ENCODE measurements around the gene TSPOAP1.

Gene TSPOAP1, protein sequence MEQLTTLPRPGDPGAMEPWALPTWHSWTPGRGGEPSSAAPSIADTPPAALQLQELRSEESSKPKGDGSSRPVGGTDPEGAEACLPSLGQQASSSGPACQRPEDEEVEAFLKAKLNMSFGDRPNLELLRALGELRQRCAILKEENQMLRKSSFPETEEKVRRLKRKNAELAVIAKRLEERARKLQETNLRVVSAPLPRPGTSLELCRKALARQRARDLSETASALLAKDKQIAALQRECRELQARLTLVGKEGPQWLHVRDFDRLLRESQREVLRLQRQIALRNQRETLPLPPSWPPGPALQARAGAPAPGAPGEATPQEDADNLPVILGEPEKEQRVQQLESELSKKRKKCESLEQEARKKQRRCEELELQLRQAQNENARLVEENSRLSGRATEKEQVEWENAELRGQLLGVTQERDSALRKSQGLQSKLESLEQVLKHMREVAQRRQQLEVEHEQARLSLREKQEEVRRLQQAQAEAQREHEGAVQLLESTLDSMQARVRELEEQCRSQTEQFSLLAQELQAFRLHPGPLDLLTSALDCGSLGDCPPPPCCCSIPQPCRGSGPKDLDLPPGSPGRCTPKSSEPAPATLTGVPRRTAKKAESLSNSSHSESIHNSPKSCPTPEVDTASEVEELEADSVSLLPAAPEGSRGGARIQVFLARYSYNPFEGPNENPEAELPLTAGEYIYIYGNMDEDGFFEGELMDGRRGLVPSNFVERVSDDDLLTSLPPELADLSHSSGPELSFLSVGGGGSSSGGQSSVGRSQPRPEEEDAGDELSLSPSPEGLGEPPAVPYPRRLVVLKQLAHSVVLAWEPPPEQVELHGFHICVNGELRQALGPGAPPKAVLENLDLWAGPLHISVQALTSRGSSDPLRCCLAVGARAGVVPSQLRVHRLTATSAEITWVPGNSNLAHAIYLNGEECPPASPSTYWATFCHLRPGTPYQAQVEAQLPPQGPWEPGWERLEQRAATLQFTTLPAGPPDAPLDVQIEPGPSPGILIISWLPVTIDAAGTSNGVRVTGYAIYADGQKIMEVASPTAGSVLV (N-terminal part only)

DNA sequence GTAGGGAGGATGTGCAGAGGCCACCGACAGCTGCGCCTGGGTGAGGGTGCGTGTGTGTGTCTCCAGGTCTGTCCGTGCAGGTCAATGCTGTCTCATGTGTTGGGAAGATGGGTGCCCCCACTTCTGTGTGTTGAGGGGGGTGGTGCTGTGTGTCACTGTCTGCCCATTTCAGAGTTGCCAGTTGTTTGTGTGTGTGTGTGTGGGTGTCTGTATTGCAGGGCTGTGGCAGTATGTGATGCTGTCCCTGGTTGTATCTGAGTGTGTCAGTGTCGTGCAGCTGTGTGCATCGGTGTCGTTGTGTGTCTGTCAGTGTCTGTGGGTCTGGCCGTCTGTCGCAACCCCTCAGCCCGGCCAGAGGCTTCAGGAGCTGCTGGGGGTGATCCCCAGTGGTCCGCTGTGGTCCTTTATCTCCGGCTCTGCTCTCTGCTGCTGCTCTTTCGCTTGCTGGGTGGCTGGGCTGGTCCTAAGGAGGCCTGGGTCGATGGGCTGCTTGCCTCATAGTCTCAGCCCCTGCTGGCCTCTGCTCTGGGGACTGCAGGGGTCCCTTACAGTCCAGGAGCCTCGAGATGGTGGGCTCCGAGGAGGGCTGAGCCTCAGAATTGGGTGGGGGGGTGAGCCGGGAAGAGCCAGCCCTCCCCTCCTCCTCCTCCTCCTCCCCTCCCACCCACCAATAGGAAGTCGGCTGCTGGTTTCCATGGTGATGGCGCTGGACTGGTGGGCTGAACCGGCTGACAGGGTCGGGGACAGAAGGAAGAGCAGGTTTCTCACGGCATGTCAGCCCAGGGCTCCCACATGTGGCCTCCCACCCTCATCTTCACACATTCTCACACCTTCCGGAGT, at the start of gene TSPOAP1:
TSPOAP1 (minus strand) TSS at position 601 of the 840 bp plus-strand sequence. CDS start 875 bp downstream, outside the sequence.
- peaks cover 21% of the 10 kb centered on the region for H3K4me1 ChIP-seq (ENCODE audit: control insufficient read depth, insufficient read depth, low read length)
- H3K9me3 ChIP-seq (ENCODE audit: control insufficient read depth, insufficient read depth, low read length), result no peaks in the 10 kb centered on the region
- H3K27me3 ChIP-seq (ENCODE audit: control insufficient read depth, insufficient read depth, low read length), result peaks cover 10% of the 10 kb centered on the region
- H3K36me3 ChIP-seq (ENCODE audit: control insufficient read depth, insufficient read depth, low read length), result peaks cover 3% of the 10 kb centered on the region
- peak within 1 kb of the TSS; percentile 30 for H3K4me3 ChIP-seq (ENCODE audit: low read depth, low read length)
- H3K9ac ChIP-seq (ENCODE audit: low read depth, low read length), result no peak within 1 kb of the TSS

DNA sequence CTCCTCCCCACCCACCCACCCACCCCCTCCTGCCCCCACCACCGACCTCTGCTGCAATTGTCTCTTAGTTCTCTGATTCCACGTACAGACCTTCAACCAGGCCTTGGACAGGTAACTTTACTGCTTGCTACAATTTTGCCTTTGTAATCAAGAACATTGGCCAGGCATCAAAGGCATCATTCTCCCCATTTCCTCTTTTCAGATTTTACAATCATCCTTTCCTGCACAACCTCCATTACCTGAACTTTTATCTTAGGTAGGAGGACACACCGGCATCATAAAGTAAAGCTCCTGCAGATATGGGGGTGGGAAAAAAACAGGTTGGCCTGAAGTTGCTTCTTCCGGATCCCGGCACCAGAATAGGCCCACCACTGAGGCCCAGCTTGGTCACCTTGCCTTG, 49.1 kb upstream of the TSPOAP1 start:
- Histone ChIP-seq H3K4me1 (ENCODE audit: control insufficient read depth, insufficient read depth, low read length) (peaks cover 17% of the 10 kb centered on the region), H3K27me3 (ENCODE audit: control insufficient read depth, insufficient read depth, low read length) (no peaks in the 10 kb centered on the region), H3K9me3 (ENCODE audit: control insufficient read depth, insufficient read depth, low read length) (no peaks in the 10 kb centered on the region), H3K36me3 (ENCODE audit: control insufficient read depth, insufficient read depth, low read length) (no peaks in the 10 kb centered on the region), H3K4me3 (ENCODE audit: low read depth, low read length) (no peak overlapping the region), H3K9ac (ENCODE audit: low read depth, low read length) (no peak overlapping the region)

DNA sequence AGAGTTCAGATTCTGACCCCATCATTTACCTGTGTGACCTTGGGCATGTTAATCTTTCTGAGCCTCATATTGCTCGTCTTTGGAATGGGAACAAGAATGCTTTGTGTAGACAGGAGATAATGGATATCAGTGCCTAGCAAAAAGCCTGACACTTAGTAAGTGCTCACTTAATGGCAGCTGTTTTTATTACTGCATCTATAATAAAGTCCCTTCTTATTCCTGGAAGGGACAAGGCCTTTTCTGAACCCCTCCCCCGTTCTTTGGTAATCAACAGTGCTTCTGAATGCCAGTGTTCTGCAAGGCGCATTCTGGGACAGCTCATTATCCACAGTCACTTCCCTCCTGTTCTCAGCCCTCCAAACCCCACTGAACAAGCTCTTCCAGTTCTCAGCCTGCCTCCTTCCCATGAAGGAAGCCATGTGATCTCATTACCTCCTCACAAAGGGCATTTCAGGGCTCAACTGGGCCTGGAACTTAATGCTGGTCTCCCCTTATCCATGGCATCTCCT, 48.6 kb upstream of the TSPOAP1 start:
- peaks cover 17% of the 10 kb centered on the region for H3K4me1 ChIP-seq (ENCODE audit: control insufficient read depth, insufficient read depth, low read length)
- H3K9ac ChIP-seq (ENCODE audit: low read depth, low read length), result no peak overlapping the region
- no peak overlapping the region for H3K4me3 ChIP-seq (ENCODE audit: low read depth, low read length)
- no peaks in the 10 kb centered on the region for H3K27me3 ChIP-seq (ENCODE audit: control insufficient read depth, insufficient read depth, low read length)
- H3K9me3 ChIP-seq (ENCODE audit: control insufficient read depth, insufficient read depth, low read length), result no peaks in the 10 kb centered on the region
- H3K36me3 ChIP-seq (ENCODE audit: control insufficient read depth, insufficient read depth, low read length), result no peaks in the 10 kb centered on the region

DNA sequence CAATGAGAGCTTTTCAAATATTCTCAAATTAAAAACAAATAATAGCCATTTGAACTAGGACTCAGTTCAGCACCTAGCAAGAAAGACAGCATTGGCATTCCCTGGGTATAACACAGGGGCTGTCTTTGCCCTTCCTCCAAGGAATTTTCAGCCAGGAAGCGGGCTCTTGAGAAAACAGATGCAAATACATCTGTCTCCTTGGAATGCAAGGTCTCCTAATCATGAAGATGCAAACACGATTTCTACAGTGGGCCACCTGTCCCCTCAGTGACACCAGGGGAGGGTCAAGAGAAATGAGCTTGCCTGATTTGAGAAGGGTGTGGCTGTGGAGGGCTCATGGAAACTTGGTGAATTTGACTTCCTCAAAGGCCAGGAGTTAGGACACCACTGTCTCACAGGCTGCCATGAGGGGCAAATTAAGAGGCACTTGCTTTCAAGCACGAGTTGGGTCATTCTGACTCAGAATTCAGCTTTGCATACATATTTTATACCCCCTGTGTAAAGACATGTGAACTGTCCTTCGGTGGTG, 47.9 kb upstream of the TSPOAP1 start:
- H3K4me1 ChIP-seq (ENCODE audit: control insufficient read depth, insufficient read depth, low read length), result peaks cover 17% of the 10 kb centered on the region
- no peaks in the 10 kb centered on the region for H3K27me3 ChIP-seq (ENCODE audit: control insufficient read depth, insufficient read depth, low read length)
- H3K36me3 ChIP-seq (ENCODE audit: control insufficient read depth, insufficient read depth, low read length), result no peaks in the 10 kb centered on the region
- no peak overlapping the region for H3K4me3 ChIP-seq (ENCODE audit: low read depth, low read length)
- no peaks in the 10 kb centered on the region for H3K9me3 ChIP-seq (ENCODE audit: control insufficient read depth, insufficient read depth, low read length)
- H3K9ac ChIP-seq (ENCODE audit: low read depth, low read length), result no peak overlapping the region

DNA sequence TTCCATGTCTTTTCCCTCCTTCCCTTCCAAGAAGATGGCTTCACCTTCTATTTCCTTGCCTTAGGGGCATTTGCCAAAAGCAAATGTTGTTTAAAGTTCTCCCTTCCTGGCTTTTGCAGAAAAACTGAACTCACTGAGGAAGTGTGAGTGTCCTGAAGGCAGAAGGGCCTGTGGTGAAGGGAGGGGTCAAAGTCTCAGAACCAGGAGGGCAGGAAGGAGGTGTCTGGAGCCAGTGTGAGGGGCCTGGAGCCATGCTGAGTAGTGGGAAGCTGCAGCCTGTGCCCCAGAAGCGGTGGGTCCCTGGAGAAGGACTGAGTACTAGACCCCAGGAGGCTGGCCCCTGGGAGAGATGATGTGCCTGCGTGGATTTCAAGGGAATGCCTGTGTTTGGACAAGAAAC, 47.2 kb upstream of the TSPOAP1 start:
- no peaks in the 10 kb centered on the region for H3K9me3 ChIP-seq (ENCODE audit: control insufficient read depth, insufficient read depth, low read length)
- no peak overlapping the region for H3K9ac ChIP-seq (ENCODE audit: low read depth, low read length)
- H3K36me3 ChIP-seq (ENCODE audit: control insufficient read depth, insufficient read depth, low read length), result no peaks in the 10 kb centered on the region
- H3K4me1 ChIP-seq (ENCODE audit: control insufficient read depth, insufficient read depth, low read length), result peaks cover 17% of the 10 kb centered on the region
- H3K4me3 ChIP-seq (ENCODE audit: low read depth, low read length), result no peak overlapping the region
- no peaks in the 10 kb centered on the region for H3K27me3 ChIP-seq (ENCODE audit: control insufficient read depth, insufficient read depth, low read length)

DNA sequence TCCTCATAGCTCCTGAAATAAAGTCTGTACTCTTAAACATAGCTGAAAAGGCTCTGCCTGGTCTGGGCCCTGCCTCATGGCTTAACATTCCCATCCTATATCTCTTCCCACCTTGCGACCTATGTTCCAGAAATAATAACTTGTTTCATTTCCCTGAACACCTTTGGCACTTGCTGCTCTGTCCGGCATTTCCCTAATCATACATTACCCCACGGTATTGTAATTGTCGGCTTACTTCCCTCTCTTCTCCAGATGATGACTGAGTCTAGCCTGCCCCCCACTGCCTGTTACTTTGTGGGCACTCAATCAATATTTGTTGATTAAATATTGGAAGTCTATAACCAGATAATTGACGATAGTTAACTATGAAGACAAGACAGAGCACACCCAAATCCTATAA, 46.7 kb upstream of the TSPOAP1 start:
- peaks cover 15% of the 10 kb centered on the region for H3K4me1 ChIP-seq (ENCODE audit: control insufficient read depth, insufficient read depth, low read length)
- H3K9ac ChIP-seq (ENCODE audit: low read depth, low read length), result no peak overlapping the region
- H3K4me3 ChIP-seq (ENCODE audit: low read depth, low read length), result no peak overlapping the region
- no peaks in the 10 kb centered on the region for H3K36me3 ChIP-seq (ENCODE audit: control insufficient read depth, insufficient read depth, low read length)
- no peaks in the 10 kb centered on the region for H3K27me3 ChIP-seq (ENCODE audit: control insufficient read depth, insufficient read depth, low read length)
- no peaks in the 10 kb centered on the region for H3K9me3 ChIP-seq (ENCODE audit: control insufficient read depth, insufficient read depth, low read length)

DNA sequence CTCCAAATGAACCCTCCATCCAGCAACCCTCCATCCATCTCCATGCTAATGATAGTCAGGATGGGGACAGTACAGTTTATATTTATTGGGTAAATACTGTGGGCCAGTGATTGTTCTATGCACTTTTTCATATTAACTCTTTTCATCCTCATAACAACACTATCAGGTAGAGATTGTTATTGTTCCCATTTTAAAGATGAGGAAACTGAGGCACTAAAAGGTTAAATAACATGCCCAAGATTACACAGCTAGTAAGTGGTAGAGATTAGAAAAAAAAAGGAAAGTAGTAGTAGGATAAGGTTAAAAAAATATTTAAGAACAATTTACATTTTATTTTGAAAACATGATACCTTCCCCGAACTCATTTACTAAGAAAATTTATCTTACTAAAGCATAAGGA, 45.3 kb upstream of the TSPOAP1 start:
- Histone ChIP-seq H3K4me3 (ENCODE audit: low read depth, low read length) (no peak overlapping the region), H3K9me3 (ENCODE audit: control insufficient read depth, insufficient read depth, low read length) (no peaks in the 10 kb centered on the region), H3K36me3 (ENCODE audit: control insufficient read depth, insufficient read depth, low read length) (no peaks in the 10 kb centered on the region), H3K27me3 (ENCODE audit: control insufficient read depth, insufficient read depth, low read length) (no peaks in the 10 kb centered on the region), H3K9ac (ENCODE audit: low read depth, low read length) (no peak overlapping the region), H3K4me1 (ENCODE audit: control insufficient read depth, insufficient read depth, low read length) (peaks cover 9% of the 10 kb centered on the region)

DNA sequence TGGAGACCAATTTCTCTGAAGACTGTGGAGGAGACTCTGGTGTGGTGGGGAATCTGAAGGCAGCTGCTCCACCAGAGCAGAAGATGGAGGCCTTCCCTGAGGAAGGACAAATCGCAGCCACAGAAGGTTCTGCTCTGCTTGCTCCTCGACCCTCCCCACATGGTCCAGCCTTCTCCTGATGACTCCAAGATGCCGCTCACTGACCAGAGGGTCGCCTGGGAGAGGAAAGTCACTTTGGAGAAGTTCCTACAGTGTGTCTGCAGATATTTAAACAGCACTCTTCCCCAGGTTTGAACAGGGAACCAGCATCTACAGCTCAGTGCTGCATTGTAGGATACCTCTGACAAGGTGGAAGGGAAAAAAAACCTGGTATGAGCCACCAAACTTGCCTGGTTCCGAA, 44.4 kb upstream of the TSPOAP1 start:
- no peaks in the 10 kb centered on the region for H3K27me3 ChIP-seq (ENCODE audit: control insufficient read depth, insufficient read depth, low read length)
- no peaks in the 10 kb centered on the region for H3K9me3 ChIP-seq (ENCODE audit: control insufficient read depth, insufficient read depth, low read length)
- H3K9ac ChIP-seq (ENCODE audit: low read depth, low read length), result no peak overlapping the region
- no peak overlapping the region for H3K4me3 ChIP-seq (ENCODE audit: low read depth, low read length)
- peaks cover 9% of the 10 kb centered on the region for H3K4me1 ChIP-seq (ENCODE audit: control insufficient read depth, insufficient read depth, low read length)
- no peaks in the 10 kb centered on the region for H3K36me3 ChIP-seq (ENCODE audit: control insufficient read depth, insufficient read depth, low read length)

DNA sequence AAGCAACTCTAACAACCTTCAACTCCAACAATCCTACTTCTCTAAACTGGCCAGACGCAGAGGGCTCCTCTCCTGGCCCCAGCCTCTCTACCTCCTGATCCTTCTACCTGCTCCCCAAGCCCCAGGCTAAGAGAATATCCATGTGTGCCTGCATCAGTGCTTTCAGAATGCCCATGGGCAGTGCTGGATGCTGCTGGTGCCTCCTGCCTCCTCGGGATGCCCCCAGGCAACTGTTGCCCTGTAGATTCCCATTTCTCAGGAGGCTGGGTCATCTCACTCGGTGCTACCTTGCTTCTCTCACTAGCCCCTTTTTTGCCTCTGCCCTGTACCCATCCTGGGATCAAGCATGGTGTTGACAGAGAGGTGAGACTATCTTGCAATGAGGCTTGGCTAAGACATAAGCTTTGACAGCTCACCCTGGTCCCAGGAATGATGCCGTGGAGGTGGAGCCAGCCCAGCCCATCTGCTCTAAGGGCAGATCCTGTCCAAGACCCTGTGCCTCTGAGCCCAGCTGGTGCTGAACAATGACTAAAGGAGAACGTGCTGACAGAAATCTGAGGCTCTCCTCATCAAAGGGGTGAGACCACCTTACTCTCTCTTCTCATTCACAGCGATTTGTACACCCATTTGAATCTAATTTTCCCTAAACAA, 42.8 kb upstream of the TSPOAP1 start:
- no peaks in the 10 kb centered on the region for H3K36me3 ChIP-seq (ENCODE audit: control insufficient read depth, insufficient read depth, low read length)
- no peaks in the 10 kb centered on the region for H3K27me3 ChIP-seq (ENCODE audit: control insufficient read depth, insufficient read depth, low read length)
- no peak overlapping the region for H3K4me3 ChIP-seq (ENCODE audit: low read depth, low read length)
- H3K9ac ChIP-seq (ENCODE audit: low read depth, low read length), result no peak overlapping the region
- H3K9me3 ChIP-seq (ENCODE audit: control insufficient read depth, insufficient read depth, low read length), result no peaks in the 10 kb centered on the region
- no peaks in the 10 kb centered on the region for H3K4me1 ChIP-seq (ENCODE audit: control insufficient read depth, insufficient read depth, low read length)

DNA sequence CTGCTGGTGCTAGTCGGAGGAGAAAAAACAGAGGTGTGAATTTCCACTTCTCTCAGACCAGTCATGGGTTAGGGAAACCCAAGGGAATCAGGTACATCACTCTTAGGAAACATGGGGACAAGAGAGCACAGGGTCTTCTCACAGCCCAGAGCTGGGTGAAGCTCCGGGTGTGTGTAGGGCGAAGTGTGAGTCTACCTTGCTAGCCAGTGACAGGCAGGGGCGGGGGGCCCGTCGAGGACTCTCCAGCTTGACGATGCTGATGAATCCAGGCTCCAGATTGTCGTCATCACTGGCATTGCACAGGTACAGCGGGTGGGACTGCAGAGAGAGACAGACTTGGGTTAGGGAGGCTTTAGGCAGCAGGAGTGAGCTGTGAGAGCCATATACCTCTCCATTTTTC, 42.1 kb upstream of the TSPOAP1 start:
- Histone ChIP-seq H3K9ac (ENCODE audit: low read depth, low read length) (no peak overlapping the region), H3K27me3 (ENCODE audit: control insufficient read depth, insufficient read depth, low read length) (no peaks in the 10 kb centered on the region), H3K36me3 (ENCODE audit: control insufficient read depth, insufficient read depth, low read length) (no peaks in the 10 kb centered on the region), H3K9me3 (ENCODE audit: control insufficient read depth, insufficient read depth, low read length) (no peaks in the 10 kb centered on the region), H3K4me1 (ENCODE audit: control insufficient read depth, insufficient read depth, low read length) (no peaks in the 10 kb centered on the region), H3K4me3 (ENCODE audit: low read depth, low read length) (no peak overlapping the region)
